Measurements from ENCODE around the gene AATF. TPM values are rescaled to one million over a fixed set of nuclear protein-coding genes. Genes with fewer than 3 reads are reported as not detected.

Gene AATF
- total RNA-seq, 1 donor from 2014 or later, result 38.5 TPM

DNA sequence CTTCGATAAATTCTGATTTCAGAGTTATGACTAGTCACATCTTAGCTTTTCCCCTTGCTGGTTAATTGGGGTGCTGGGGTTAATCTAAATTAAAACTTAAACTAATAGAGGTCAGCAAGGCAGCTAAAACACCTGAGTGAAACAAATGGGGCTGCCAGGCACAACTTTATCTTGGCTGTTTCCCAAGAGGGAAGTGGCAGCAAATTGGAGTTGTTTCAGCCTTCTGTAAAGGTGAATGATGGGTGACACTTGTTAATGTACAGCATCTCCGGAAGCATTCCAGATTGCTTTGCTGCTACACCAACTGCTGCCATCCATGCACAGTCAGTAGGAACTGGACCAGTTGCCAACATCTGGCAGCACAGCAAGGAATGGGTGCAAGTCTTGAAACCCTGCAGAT is 43.9 kb downstream of the AATF start:
- Mint-ChIP-seq H3K27me3 (ENCODE audit: low read depth) (no peaks in the 10 kb centered on the region), H3K4me3 (ENCODE audit: unreplicated experiment) (no peak overlapping the region), H3K36me3 (ENCODE audit: low read depth) (peaks cover 43% of the 10 kb centered on the region), H3K4me1 (ENCODE audit: low read depth) (peaks cover 6% of the 10 kb centered on the region), H3K9me3 (ENCODE audit: low read depth) (peaks cover 6% of the 10 kb centered on the region), H3K27ac (ENCODE audit: unreplicated experiment) (no peak overlapping the region)
- DNase-seq (ENCODE audit: low spot score), result no peak
- TF ChIP-seq CTCF (IDR thresholded peaks at IDR 0.05), result no peak

- H3K9me3 Mint-ChIP-seq (ENCODE audit: low read depth), result peaks cover 8% of the 10 kb centered on the region
- H3K27me3 Mint-ChIP-seq (ENCODE audit: low read depth), result no peaks in the 10 kb centered on the region
- peaks cover 6% of the 10 kb centered on the region for H3K4me1 Mint-ChIP-seq (ENCODE audit: low read depth)
- DNase-seq (ENCODE audit: low spot score), result no peak
- no peak overlapping the region for H3K4me3 Mint-ChIP-seq (ENCODE audit: unreplicated experiment)
- H3K36me3 Mint-ChIP-seq (ENCODE audit: low read depth), result peaks cover 45% of the 10 kb centered on the region
- TF ChIP-seq CTCF (IDR thresholded peaks at IDR 0.05), result no peak
- H3K27ac Mint-ChIP-seq (ENCODE audit: unreplicated experiment), result no peak overlapping the region
Measured at GRCh38 chr17:36993227-36993626, 44.5 kb downstream of the AATF start.

DNA sequence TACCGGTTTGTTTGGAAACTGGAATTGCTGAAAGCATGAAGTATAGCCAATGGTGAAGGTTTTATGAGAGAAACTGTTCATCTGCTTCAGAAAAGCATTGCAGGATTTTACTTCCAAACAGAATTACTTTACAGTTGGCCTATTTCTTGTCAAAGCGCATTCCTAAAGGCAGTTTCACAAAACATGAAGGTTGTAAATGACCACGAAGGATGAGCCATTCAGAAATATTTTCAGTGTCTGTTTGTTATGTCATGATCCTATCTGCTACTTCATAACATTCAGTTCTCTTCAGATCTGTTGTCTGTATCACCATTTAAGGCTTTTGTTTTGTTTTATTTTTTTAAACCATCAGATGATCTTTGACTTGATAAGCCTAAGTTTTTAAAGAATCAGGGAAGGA is 45.7 kb downstream of the AATF start:
- DNase-seq (ENCODE audit: low spot score), result no peak
- Mint-ChIP-seq H3K36me3 (ENCODE audit: low read depth) (peaks cover 45% of the 10 kb centered on the region), H3K27ac (ENCODE audit: unreplicated experiment) (no peak overlapping the region), H3K27me3 (ENCODE audit: low read depth) (no peaks in the 10 kb centered on the region), H3K9me3 (ENCODE audit: low read depth) (peaks cover 9% of the 10 kb centered on the region), H3K4me1 (ENCODE audit: low read depth) (peaks cover 6% of the 10 kb centered on the region), H3K4me3 (ENCODE audit: unreplicated experiment) (no peak overlapping the region)
- TF ChIP-seq CTCF (IDR thresholded peaks at IDR 0.05), result no peak

DNA sequence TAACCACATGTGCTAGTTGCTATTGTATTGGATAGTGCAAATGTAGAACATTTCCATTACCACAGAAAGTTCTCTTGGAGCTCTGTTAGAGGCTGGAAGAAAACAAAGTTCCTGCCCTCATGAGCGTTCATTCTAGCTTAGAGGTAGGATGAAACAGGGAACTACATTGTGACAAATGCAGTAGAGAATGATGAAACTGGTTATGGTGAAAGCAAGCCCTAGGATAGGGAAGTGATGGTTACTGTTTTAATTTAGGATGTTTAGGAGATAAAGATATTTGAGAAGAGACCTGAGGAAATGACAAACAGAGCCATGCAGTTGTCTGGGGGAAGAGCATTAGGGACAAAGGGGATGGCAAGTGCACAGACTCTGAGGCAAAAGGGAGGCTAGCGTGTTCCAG is 50.7 kb downstream of the AATF start:
- Mint-ChIP-seq H3K4me1 (ENCODE audit: low read depth) (no peaks in the 10 kb centered on the region), H3K36me3 (ENCODE audit: low read depth) (peaks cover 59% of the 10 kb centered on the region), H3K9me3 (ENCODE audit: low read depth) (peaks cover 34% of the 10 kb centered on the region), H3K27ac (ENCODE audit: unreplicated experiment) (no peak overlapping the region), H3K27me3 (ENCODE audit: low read depth) (no peaks in the 10 kb centered on the region), H3K4me3 (ENCODE audit: unreplicated experiment) (no peak overlapping the region)
- TF ChIP-seq CTCF (IDR thresholded peaks at IDR 0.05), result no peak
- no peak for DNase-seq (ENCODE audit: low spot score)

- no peak for TF ChIP-seq CTCF (IDR thresholded peaks at IDR 0.05)
- Mint-ChIP-seq H3K27me3 (ENCODE audit: low read depth) (no peaks in the 10 kb centered on the region), H3K9me3 (ENCODE audit: low read depth) (no peaks in the 10 kb centered on the region), H3K36me3 (ENCODE audit: low read depth) (no peaks in the 10 kb centered on the region), H3K4me3 (ENCODE audit: unreplicated experiment) (no peak overlapping the region), H3K4me1 (ENCODE audit: low read depth) (no peaks in the 10 kb centered on the region), H3K27ac (ENCODE audit: unreplicated experiment) (no peak overlapping the region)
- no peak for DNase-seq (ENCODE audit: low spot score)
Measured at GRCh38 chr17:37016780-37017179, 68.0 kb downstream of the AATF start.

Data from chondrocyte (in vitro differentiated cells).